Tongue (tissue), 2 donors: ENCODE measurements around the gene ZNF148. TPM values are rescaled to one million over a fixed set of nuclear protein-coding genes. Genes with fewer than 3 reads are reported as not detected.

ENCODE experiments used
- DNase-seq: peaks from one replicate; pipeline ENCODE4 v3.0.0-alpha.2; 2015
- total RNA-seq: library from RNA; depleted of rRNA; stranded (reverse); fragments of >200 nt; gene quantifications from one replicate; pipeline ENCODE4 v1.2.3, GENCODE V29; 2014

Gene ZNF148
- total RNA-seq, 1 donor from 2014 or later: 36.2 TPM

DNA sequence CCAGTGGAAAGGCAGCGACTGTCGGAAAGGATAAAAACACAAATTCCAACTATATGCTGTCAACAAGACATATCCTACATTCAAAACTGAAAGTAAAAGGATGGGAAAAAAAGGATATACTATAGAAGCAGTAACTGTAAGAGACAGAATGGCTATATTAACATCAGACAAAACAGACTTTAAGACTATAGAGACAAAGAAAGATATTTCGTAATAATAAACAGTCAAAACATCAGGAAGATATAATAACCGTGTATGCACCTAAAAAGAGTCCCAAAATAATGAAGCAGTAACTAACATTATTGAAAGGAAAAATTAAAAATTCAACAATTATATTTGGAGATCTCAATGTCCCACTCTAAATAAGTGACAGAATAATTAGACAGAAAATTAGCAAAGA lies 48.2 kb downstream of the ZNF148 start:
- no peak for DNase-seq

DNA sequence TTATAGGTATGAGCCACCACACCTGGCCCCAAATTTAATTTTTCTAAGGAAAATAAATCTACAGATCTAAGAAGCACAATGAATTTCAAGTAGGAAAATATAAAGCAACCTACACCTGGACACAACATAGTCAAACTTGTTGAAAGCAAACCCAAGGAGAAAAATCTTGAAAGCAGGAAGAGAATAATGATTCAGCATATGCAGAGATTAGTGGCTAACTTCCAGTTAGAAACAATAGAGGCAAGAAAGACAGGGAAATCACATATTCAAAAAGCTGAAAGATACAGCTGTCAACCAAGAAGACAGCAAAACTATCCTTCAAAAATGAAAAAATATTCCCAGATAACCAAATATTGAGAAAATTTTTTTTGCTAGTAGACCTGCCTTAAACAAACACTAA lies 49.4 kb downstream of the ZNF148 start:
- DNase-seq: no peak

DNA sequence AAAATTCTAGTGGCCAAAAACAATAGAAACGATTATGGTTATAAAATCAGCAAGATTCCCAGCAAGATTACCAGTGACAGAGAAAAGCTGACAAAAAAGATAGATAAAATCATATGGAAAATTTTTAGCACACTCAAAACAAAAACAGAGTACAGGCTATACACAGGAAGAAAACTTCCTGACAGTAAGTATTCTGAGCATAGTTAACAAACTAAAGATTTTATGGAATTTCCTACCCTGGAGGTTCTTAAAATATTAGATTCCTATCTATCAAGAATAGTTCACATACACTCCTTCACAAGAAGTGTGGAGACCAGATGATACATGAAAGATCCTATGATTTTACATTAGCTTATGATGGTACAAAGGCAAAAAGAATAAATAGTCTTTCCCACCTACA lies 50.8 kb downstream of the ZNF148 start:
- DNase-seq: no peak

DNA sequence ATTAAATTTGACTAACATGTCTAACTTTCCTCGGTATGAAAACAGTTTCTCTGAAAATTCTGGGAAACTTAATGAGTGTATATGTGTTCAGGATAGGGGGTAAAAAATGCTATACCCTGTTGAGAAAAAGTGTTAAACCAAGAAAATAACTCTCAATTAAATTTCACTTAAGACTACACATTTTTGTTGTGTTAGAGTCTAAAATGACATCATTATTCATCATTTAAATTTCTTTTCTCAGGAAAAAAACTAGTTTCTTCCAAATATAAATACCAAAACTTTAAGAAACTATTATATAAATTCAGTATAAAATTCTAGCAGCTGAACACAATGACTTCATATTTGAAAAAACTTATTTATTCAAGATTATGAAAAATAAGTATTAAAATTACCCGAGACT lies 52.2 kb downstream of the ZNF148 start:
- no peak for DNase-seq

DNA sequence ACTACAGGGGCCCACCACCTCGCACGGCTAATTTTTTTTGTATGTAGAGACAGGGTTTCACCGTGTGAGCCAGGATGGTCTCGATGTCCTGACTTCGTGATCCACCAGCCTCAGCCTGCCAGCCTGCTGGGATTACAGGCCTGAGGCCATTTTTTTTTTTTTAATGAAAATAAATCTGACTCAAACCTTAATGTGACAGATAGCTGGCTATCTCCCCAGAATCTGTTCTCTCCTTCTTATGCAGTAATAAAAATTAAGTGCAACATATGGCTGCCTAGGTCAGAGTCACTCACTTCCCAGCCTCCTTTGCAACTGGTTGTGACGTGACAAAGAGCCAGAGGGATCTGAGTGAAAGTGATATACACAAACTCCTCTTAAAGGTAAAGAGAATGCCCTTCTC lies 53.0 kb downstream of the ZNF148 start:
- no peak for DNase-seq

DNA sequence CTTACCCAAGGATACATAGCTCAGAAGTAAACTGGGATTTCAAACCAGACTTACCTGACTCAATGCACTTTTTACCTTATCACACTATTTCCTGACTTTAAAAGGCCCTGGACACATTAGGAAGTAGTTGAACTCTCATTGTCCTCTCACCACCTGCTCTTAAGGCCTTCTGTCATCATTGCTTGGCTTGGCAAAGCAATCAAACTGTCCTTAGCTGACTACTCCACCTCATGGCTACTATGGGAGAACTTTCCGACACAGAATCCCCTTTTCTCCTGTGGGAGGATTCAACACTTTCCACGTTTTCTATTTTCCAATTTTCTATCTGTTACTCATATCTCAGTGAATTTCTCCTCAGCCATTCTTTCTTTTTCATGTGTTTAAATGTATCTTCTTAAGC lies 55.4 kb downstream of the ZNF148 start:
- DNase-seq: no peak

DNA sequence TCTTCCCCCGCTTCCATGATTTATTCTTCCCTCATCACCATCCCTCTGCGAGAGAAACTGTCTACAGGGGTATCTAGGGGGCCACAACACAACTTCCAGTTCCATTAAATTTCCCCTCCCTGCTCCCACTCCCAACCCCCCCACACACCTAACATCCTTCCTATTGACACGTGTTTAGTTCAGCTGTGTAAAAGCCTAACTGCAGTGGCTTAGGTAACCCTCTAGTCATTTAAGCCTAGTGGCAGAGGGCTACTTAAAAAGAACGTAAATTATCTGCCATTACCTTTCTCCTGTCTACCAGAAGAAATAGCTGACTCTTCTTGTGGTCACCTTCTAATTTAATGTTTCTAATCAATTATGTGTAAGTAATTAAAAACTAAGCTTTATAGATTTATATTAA lies 56.3 kb downstream of the ZNF148 start:
- DNase-seq: no peak

DNA sequence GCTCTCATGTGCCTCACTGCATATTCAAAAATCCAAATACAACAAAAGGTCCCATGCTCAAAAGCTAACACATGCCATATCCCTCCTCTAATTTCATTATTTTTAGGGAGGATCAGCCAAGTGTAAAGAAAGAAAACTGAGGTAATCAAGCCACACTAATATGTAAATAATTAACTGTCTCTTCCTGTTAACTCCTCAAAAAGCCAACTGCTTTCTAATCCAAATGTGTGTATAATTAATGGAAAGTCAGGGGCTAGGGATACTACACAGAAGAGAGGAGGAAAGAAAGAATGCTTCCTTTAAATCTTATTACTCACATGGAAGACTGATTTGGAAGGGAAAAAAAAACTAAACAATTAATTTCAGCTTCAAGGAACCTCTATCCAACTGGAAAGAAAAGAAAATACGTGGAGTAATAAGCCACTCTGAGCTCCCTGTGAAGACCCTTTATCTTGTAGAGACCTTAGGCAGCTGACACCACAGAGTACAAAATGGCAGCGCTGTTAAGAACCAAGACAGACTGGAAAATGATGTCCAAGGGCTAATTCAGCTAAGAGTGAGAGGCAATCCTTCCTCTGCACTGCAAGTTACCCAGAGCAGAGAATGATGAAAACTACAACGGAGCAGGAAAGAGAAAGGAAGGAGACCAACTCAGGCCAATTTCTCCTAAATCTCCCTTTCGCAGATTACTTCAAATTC lies 56.8 kb downstream of the ZNF148 start:
- DNase-seq: no peak

DNA sequence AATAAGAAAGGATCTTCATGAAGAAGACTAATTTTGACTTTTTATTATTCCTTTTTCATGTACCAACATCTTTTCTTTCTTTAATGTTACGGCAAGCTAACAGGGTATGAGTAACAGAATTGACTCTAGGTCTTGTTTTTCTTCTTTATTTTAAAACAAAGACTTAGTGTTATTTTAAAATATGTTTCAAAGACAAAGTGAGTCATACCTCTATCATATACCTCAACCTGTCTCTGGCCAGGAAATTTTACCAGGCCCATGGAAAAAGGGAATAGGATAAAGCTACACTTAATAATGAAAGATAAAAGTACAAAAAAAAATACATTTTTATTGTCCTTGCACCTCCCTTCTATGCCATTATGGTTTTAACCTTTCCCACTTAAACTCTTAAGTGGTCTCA lies 57.4 kb downstream of the ZNF148 start:
- no peak for DNase-seq

DNA sequence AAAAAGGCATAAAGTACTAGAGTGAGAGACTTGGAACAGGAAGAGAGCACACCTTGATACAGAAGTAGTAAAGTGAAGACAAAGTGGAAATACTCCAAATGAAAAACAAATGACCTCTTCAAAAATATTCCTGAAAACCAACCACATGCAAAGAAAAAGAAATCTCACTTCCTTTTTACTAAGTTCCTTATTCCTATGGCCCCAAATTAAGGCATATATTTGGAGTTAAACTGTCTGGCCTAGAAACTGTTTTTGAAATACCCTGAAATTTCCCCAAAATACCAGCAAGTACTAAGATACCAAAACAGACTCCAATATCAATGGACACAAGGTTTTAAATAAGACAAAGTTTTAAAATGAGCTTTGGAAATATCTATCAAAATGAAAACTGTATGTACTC lies 58.2 kb downstream of the ZNF148 start:
- DNase-seq: no peak

DNA sequence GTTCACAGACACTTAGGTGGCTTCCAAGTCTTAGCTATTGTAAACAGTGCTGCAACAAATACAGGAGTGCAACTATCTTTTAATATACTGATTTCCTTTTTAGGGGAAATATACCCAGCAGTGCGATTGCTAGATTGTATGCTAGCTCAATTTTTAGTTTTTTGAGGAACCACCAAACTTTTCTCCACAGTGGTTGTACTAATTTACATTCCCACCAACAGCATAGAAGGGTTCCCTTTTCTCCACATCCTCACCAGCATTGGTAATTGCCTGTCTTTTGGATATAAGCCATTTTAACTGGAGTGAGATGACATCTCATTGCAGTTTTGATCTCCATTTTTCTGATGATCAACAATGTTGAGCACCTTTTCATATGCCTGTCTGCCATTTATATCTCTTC lies 58.9 kb downstream of the ZNF148 start:
- no peak for DNase-seq

DNA sequence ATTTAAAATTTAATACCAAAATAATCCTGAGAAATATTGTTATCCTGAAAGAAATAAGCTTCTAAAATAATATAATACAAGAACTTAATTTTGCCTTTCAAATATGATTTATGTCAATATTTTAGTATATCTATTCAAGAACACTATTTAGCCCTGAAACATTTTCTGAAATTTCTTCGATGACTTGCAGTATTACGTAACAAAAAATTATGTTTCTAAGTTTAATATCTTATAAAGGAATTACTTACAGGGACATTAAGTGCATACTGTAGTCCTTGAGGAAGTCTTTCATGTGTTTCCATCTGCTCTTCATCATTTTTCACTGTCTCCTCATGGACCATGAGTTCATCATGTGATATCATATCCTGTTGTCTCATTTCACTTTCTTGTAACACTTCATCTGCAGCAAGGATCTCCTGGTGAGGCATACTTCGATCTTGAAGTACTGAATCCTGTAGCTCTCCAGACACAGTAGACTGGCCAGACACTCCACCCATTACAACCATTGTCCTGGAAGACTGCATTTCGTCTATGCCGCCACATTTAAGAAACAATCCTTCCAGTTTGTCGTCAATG lies 62.0 kb downstream of the ZNF148 start:
- no peak for DNase-seq

DNA sequence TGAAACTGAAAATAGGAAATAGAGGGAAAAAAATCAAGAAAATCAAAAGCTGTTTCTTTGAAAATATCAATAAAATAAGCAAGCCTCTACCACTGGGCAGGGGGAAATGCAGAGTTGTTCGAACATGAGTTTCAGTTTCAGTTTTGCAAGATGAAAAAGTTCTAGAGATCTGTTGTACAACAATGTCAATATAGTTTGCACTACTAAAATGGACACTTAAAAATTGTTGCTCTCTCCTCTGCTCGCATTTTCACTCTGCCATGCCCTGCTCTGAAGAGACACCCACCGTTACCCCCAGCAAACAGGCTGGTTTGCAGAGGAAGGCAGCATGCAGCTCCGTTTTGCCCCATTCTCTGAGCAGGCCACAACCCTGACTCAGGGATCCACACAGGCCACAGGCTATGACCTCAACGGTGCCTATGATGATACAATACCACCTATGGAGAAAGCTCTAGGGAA lies 64.5 kb downstream of the ZNF148 start:
- DNase-seq: no peak

DNA sequence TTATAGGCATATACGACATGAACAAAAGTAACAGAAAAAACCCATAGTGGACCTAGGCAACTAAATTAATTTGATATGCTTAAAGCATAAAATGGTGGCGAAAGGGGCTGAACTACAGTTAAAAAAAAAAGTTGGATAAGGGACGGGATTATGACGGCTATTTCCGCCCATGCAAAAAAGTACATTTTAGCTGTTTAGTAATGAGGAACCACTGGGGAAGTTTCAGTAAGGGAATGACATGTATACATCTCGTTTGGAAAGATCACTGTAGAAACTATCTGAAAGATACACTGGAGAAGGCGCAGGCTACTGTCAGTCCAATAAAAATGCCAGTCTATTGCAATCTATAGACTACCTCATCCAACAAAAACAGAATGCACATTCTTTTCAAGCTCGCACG lies 65.6 kb downstream of the ZNF148 start:
- DNase-seq: no peak

DNA sequence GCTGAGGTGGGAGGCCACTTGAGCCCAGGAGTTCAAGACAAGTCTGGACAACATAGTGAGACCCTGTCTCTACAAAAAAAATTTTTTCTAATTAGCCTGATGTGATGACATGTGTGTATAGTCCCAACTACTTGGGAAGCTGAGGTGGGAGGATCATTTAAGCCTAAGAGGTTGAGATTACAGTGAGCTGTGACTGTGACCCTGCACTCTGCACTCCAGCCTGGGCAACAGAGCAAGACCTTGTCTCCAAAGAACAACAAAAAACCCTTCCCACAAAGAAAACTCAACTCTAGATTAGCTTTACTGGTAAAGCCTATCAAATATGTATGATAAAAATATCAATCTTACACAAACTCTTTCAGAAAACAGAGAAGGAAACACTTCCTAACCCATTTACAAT lies 68.5 kb downstream of the ZNF148 start:
- no peak for DNase-seq

DNA sequence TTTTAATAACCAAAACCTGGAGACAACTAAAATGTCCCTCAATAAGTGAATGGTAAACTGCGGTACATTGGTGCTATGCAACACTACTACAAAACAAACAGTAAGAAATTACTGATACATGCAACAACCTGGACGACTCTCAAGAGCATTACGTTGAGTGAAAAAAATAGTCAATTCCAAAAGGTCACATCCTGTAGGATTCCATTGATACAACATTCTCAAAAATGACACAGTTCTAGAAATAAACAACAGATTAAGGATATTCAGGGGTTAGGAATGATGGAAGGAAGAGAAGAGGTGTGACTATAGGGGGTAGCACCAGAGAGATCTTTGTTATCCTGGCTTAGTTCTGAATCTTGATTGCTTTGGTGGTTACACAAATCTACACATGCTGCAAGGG lies 72.2 kb downstream of the ZNF148 start:
- DNase-seq: no peak

DNA sequence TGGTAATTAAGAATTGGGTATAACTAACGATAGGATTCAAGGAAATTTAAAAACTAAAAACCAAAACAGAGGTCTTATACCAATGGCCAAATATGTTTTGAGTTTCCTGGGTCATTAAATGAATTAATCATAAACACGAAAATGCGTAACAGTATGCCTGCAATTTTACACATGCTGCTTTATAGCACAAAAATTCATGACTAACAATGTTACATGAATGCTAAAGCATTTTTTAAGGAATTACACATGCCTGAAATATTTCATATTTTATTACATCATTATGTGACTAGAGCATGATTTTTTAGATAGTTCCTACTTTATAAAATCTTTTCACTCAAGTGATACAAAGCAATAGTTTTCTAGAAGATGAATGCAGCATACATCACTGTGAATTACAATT lies 74.7 kb downstream of the ZNF148 start:
- no peak for DNase-seq

DNA sequence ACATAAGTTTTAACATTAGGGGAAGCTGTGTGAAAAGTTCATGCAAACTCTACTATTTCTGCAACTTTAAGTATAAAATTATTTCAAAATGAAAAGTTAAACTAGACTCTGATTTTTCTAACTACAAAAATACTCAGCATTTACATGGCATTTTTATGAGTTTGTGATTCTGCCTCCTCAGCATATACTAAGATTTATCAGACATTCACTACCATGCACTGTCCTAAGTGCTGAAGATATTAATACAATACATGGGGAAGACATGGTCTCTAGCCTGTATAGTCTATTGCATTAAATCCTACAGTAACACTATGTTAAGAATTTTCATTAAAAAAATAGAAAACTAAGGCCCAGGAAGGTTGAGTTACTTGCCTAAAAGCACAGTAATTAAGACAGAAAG lies 80.7 kb downstream of the ZNF148 start:
- DNase-seq: no peak

DNA sequence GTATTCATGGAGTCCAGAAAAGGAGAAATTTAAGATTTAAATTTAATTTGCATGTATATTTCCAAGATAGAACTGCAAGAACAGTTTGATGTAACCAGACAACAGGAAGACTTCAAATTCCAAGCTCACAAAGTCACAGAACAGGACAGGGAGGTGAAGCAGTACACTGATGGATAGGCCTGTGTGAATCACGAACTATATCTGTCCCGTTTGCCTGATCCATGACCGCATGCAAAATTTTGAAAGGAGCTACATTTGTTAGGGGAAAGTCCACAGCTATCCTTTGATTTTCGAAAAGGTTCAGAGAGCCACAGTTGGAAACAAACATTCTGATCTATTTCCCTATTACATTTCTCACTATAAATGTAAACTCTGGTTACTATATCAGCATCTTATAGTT lies 83.1 kb downstream of the ZNF148 start:
- no peak for DNase-seq

DNA sequence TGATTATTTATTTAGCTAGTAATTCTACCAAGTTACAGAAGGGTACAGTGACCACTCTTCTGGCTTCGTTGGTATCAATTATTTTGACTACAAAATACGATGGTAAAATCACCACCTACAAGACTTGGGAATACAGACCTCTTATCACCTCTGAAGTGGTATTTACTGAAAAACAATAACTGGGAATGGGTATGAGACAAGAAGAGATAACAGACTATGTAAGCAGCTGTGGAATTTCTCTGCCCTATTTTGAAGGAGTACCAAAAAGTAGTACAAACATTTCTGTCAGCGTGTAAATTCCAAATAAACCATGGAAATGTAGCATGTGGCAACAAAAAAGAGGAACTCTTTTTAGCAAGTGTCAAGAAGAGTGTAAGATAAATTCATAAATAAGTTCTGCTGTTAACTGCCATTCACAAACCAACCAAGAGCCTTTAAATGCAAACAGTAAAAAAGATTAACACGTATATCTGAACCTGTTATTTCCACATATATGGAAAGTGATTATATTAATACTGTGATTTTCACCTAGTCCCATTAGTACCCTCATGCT lies 85.6 kb downstream of the ZNF148 start:
- no peak for DNase-seq

DNA sequence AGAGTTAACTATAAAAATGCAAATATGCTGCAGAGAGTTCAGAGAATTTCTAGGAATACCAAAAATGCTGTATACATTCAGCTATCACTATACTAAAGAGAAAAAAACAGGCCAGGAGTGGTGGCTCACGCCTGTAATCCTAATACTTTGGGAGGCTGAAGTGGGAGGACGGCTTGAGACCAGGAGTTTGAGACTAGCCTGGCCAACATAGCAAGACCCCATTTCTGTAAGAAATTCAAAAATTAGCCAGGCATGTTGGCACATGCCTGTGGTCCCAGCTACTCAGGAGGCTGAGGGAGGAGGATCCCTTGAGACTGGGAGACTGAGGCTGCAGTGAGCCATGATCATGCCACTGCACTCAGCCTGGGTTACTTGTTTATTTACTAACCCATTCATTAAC lies 87.9 kb downstream of the ZNF148 start:
- no peak for DNase-seq

DNA sequence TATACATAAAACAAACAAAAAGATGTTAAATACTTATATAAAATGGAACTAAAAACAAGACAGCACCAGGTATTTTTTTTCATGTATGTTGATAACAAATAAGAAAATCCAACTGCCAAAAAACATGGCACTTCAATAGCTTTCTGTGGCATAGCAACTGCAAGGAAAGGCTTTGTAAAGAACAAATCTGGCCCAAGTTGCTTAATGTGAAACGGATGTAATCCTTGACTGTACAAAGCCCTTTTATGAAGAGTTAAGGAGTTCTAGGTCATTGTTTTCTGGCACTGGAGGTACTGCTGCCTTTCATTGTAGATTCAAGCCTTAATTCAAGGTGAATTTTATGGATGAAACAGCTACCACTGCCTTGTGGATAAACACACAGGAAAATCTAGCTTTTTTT lies 93.7 kb downstream of the ZNF148 start:
- no peak for DNase-seq

DNA sequence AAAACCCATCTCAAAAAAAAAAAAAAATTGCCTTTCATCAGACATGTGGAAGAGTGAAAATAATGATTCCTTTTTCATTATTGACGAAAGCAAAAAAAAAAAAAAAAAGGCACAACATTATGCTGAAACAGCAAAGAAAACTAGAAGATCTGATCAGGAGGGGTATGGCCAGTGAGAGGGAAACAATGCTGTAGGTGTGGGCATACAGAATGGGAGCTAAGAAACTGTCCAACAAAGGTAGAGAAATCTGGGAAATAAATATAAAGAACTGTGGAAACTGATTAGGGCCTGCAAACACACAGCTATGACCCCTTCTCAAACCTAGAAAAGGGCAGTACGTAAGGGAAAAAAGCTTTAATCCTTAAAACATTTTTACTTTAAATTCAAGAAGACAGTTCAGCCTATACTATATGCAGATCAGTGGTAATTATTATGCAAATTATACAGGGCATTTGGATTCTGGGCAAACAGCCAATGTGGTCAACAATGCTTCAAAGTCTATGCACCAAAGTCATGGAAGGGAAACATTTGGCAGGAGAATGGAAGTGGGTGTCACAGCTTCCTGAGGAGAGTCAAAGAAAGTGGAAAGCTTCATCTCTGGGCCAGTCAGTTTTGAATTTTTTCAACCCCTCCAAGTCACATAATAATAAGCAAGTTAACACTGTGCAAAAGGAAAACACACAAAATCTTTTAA lies 94.3 kb downstream of the ZNF148 start:
- peak; percentile 14 for DNase-seq

DNA sequence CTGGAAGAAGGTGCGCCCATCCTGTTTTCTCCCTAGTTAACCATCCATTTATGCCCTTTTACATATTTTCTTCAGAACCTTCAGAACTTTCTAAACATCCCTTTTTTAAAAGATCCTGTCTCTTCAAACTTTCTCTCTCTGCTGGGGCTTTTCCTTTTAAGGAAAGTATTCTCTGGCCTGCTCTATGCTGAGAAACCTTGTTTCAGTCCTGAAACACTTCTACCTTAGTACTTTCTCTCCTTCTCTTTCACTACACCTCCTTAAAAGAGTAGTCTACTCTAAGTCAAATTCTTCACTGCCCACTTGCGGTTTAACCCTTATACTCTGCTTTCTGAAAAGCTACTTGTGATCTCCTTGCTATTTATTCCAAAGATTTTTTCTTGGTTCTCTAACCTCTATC lies 97.0 kb downstream of the ZNF148 start:
- DNase-seq: no peak
